ENCODE data around the gene PCYT1A. TPM values are rescaled to one million over a fixed set of nuclear protein-coding genes. Genes with fewer than 3 reads are reported as not detected.

PCYT1A gene
- total RNA-seq, 1 experiment from 2014 or later: 96.8 TPM

GRCh38 chr3:196202516-196202970 is 85.0 kb downstream of the PCYT1A start:
- ChIA-PET POLR2A (no interaction called here), CTCF (interaction anchor here (1.1 kb wide), 1 partner anchor 130 kb away, joined by 5 read pairs; no protein-coding TSS in a partner anchor)

More at GRCh38 chr3:196202516-196202970, 85.0 kb downstream of the PCYT1A start:
- Histone ChIP-seq H3K4me1 (ENCODE audit: control insufficient read depth, insufficient read depth, low read length) (no peaks in the 10 kb centered on the region), H3K27ac (ENCODE audit: low read length) (no peak overlapping the region), H3K36me3 (ENCODE audit: control insufficient read depth, insufficient read depth, low read length) (no peaks in the 10 kb centered on the region), H3K9me3 (ENCODE audit: control insufficient read depth, insufficient read depth, low read depth, low read length) (no peaks in the 10 kb centered on the region), H3K4me3 (ENCODE audit: low read depth in 2 of 2, low read length in 2 of 2) (peak overlapping the region in 1 of 2 experiments; percentile 15; a peak in 1 of 4 replicates), H3K27me3 (ENCODE audit: control insufficient read depth, insufficient read depth, low read length) (no peaks in the 10 kb centered on the region)
- DNase-seq (ENCODE audit: low read depth, low spot score) (no peak), ATAC-seq (peak; percentile 37)
- in situ Hi-C loops (cut with HindIII; ENCODE audit: low pct_unique_long_range_greater_than_20kb, low sequenced_read_pairs) (no loop called here), intact Hi-C loops (cut with micrococcal nuclease; ENCODE audit: unreplicated experiment) (no loop called here)
- no TSS peak for BruUV-seq (replicated peaks)
- TF ChIP-seq REST (IDR thresholded peaks at IDR 0.05; ENCODE audit: insufficient read depth in 1 of 2, low read depth in 2 of 2, low read length in 1 of 2) (no peak), POLR2AphosphoS5 (IDR thresholded peaks at IDR 0.05; ENCODE audit: low read depth, low read length) (no peak), SIN3A (IDR thresholded peaks at IDR 0.05; ENCODE audit: borderline replicate concordance, insufficient read depth, low read depth, low read length) (no peak), TCF7L2 (IDR thresholded peaks at IDR 0.05; ENCODE audit: low read depth, low read length) (no peak), CTCF (IDR thresholded peaks at IDR 0.05) (no peak)
